Hair follicular keratinocyte (primary cell): ENCODE measurements around the gene ETF1. TPM values are rescaled to one million over a fixed set of nuclear protein-coding genes. Genes with fewer than 3 reads are reported as not detected.

Experiments
- total RNA-seq: library from RNA; depleted of rRNA; stranded (reverse); fragments of >200 nt; gene quantifications from 2 replicates; pipeline ENCODE4 v1.2.3, GENCODE V29; 2015

Gene ETF1
- total RNA-seq, result 116 and 130 TPM in 2 replicates

DNA sequence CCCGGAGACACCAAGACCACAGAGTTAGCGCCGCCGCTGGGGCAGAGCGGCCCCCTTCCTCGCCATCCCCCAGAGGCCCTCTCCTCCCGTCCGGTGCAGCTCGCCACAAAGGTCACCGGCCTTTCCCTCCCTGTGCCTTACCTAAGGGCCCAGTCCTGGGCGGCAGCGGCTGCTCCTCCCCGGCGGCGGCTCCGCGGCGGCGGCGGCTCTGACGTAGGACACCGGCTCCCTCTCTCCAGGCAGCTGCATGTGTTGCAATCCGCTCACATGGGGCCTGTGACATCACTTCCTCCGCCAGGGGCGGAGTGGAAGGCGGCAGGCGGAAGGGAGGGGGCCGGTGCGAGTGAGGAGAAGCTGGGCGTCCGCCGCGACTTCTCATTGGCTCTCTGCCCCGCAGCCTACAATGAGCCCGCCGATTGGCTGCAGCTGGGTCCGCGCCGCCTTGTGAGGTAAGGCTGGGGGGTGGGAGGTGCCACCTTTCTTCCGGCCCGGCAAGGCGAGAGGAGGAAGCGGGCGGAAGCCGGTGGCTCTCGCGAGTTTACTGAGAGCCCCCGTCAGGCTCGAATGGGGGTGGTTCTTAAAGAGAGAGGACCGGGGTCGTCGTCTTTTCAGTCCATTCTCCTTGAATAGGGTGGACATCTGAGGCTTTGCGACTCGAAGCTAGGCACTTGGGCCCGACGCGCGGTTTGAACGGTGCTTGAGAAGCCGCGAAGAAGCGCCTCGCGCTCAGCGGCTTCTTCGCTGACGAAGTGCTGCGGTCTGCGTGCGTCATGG lies at the start of gene ETF1:
ETF1 (minus strand) TSS at position 281 of the 774 bp plus-strand sequence. CDS start 318 bp downstream, outside the sequence.

DNA sequence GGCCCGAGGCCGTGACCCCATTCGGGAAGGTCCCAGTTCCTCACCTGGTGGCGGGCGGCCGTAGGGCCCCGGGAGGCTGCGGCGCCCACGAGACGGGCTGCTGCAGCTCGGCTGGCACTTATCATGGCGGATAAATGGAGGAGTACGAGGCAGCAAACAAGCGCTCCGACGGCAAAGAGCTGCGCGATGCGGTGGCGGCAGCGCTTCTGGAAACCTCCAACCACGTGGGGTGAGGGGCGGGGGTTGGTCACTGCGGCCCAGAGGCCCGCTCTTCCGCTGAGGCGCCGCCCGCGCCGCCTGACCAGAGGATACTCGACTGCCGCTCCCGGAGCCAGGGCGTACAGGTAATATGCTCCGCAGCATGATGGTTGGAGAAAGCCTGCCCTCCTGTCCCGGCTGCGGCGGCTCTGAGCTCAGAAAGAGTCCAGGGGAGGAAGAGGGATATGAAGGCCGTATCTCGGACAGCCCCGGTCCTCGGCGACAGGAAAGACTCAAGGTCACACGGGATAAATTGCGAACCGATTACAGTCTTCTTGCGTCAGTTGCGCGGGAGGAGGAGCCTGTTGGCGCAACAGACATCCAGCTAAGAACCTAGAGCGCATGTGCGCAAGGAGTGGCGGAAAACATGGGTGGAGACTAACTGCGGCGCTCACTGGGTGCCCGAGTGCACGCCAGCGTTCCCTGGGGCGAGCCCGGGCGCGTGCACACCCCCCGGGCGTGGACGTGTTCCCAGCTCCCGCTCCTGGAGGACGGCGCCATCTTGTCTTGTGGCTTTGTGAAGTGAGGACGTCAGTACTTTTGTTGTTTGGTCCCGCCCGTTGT lies 32.4 kb upstream of the ETF1 start, which contains the start of gene HSPA9:
HSPA9 (minus strand) TSS at position 208 of the 822 bp plus-strand sequence; CDS start at position 125, 83 bp downstream.

DNA sequence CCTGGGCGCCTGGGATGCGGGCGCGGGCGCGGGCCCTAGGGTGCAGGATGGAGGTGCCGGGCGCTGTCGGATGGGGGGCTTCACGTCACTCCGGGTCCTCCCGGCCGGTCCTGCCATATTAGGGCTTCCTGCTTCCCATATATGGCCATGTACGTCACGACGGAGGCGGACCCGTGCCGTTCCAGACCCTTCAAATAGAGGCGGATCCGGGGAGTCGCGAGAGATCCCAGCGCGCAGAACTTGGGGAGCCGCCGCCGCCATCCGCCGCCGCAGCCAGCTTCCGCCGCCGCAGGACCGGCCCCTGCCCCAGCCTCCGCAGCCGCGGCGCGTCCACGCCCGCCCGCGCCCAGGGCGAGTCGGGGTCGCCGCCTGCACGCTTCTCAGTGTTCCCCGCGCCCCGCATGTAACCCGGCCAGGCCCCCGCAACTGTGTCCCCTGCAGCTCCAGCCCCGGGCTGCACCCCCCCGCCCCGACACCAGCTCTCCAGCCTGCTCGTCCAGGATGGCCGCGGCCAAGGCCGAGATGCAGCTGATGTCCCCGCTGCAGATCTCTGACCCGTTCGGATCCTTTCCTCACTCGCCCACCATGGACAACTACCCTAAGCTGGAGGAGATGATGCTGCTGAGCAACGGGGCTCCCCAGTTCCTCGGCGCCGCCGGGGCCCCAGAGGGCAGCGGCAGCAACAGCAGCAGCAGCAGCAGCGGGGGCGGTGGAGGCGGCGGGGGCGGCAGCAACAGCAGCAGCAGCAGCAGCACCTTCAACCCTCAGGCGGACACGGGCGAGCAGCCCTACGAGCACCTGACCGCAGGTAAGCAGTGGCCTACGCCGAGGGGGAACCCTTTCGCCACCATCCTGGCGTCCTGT lies 77.5 kb downstream of the ETF1 start, which contains the start of gene EGR1:
EGR1 (plus strand) TSS at position 219 of the 864 bp plus-strand sequence; CDS start at position 502, 283 bp downstream.

Other genes starting within 250 kb of the ETF1 start
- 5.2 and 11.9 TPM in 2 replicates for gene CDC25C, start 211.4 kb downstream of the ETF1 start, total RNA-seq
- gene FAM53C, start 205.0 kb downstream of the ETF1 start, total RNA-seq, result 20.1 and 23.5 TPM in 2 replicates
- gene KDM3B, start 190.6 kb downstream of the ETF1 start, total RNA-seq, result 25.9 and 26.1 TPM in 2 replicates
- gene REEP2, start 104.2 kb downstream of the ETF1 start, total RNA-seq, result 2.0 and 4.5 TPM in 2 replicates
- gene EGR1, start 77.8 kb downstream of the ETF1 start, total RNA-seq, result 17.6 and 65.0 TPM in 2 replicates
- gene HSPA9, start 32.2 kb upstream of the ETF1 start, total RNA-seq, result 269 and 385 TPM in 2 replicates
- 180 and 215 TPM in 2 replicates for gene CTNNA1, start 210.2 kb upstream of the ETF1 start, total RNA-seq